ENCODE data around the gene KIN.
"Not testable (repeated sequence)": the region's sequence is repeated elsewhere in the genome, so short reads cannot be mapped to it uniquely, and the experiment has no call there.

KIN gene

DNA sequence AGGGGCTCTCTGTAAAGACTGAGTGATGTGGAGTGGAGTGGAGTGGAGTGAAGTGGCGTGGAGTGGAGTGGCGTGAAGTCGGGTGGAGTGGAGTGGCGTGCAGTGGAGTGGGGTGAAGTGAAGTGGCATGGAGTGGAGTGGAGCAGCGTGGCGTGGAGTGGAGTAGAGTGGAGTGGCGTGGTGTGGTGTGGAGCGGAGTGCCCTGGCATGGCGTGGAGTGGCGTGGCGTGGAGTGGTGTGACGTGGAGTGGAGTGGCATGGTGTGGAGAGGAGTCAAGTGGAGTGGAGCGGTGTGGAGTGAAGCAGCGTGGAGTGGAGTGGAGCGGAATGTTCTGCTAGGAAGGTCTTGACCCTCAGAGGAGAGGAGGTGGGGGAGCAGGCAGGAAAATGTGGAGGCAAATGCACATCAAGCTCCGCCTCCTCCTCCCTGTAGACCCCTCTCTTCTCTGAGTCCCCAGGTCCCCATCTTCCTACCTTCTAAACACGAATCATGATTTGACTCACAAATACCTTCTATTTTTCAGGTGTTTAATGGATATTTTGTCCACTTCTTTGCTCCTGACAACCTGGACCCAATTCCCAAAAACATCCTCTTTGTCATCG lies 64.8 kb downstream of the KIN start:
- DNase-seq: no peak

DNA sequence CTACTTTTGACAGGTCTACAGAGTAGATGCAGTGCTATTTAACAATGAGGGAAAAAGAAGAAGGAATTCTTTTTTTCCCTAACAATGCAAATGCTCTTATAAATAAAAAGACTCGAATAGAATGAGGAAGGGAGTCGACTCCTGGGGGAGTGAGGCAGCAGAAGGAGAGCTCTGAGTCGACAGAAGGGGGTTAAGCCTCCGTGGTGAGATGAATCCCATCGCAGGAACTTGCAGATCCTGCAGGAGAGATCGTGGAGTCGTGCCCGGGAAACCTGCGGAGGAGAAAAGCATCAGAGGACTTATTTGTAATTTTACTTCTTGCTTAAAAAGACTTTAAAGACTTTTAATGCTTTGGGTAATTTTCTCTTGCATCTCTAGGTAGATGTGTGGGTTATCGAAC lies 67.3 kb downstream of the KIN start:
- no peak for DNase-seq

DNA sequence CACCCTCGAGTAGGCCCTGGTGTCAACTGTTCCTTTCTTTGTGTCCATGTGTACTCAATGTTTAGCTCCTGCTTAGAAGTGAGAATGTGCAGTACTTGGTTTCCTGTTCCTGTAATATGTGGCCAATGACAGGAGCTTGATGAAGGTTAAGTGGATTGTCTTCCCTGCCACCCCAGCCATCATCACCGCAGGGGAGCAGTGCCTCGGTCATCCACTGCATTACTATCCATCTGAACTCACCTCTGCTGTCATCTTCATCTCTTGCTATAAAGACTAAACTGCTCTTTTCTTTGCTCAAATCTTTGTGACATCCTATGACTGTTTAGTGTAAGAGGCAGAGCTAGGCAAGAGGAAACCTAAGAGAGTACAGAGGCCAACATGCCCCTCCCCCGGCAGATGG lies 69.1 kb downstream of the KIN start:
- no peak for DNase-seq

- DNase-seq: no peak
Measured at GRCh38 chr10:7717767-7718166, 70.0 kb downstream of the KIN start.

DNA sequence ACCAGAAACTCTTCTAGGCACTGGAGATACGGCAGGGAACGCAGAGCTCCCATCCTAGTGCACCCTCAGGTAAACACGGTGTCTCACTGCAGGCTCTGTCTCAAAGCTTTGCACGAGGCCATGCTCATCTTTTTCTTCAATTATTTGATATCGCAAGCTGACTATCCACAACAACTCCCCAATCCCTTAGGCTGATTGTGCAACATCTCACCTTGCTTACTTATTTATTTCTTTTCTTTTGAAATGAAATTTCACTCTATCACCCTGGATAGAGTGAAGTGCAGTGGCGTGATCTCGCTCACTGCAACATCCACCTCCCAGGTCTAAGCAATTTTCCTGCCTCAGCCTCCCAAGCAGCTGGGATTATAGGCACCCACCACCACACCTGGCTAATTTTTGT lies 72.3 kb downstream of the KIN start:
- DNase-seq: no peak

GRCh38 chr10:7711075-7711474 lies 76.7 kb downstream of the KIN start:
- DNase-seq: not testable (repeated sequence)

- DNase-seq: no peak
Measured at GRCh38 chr10:7710446-7710845, 77.3 kb downstream of the KIN start.

GRCh38 chr10:7708832-7709231 lies 79.0 kb downstream of the KIN start:
- DNase-seq: no peak

GRCh38 chr10:7707858-7708622 lies 79.8 kb downstream of the KIN start:
- no peak for DNase-seq

DNA sequence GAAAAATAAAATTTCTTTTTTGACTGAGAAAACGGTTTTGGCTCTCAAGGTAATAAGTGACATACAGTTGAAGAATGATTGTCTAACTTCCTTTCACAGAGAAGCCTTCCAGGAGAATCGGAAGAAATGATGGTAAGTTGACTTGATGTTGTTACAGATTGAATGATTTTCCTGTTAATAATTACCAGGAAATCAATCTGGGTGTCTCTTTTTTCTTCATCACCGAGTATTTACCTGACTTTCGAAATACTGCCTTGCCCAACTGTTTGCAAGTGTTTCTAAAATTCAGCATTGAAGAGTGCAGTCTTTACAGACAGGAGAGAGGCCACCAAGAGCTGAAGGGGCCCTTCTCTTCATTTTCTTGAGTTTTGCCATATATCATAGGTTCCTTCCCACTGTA lies 80.7 kb downstream of the KIN start:
- DNase-seq: no peak

GRCh38 chr10:7706534-7707073 lies 81.2 kb downstream of the KIN start:
- no peak for DNase-seq

DNA sequence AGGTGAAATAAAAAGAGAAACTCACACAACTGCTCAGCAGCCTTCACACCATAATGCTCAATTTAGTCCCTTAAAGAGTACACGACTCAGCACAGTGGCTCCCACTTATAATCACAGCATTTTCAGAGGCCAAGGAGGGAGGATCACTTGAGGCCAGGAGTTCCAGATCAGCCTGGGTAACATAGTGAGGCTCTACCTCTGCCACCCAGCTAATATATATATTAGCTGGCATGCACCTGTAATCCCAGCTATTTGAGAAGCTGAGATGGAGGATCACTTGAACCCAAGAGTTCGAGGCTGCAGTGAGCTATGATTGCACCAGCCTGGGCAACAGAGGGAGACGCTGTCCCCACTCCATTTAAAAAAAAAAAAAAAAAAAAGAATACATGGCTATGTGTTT lies 82.5 kb downstream of the KIN start:
- DNase-seq: no peak

DNA sequence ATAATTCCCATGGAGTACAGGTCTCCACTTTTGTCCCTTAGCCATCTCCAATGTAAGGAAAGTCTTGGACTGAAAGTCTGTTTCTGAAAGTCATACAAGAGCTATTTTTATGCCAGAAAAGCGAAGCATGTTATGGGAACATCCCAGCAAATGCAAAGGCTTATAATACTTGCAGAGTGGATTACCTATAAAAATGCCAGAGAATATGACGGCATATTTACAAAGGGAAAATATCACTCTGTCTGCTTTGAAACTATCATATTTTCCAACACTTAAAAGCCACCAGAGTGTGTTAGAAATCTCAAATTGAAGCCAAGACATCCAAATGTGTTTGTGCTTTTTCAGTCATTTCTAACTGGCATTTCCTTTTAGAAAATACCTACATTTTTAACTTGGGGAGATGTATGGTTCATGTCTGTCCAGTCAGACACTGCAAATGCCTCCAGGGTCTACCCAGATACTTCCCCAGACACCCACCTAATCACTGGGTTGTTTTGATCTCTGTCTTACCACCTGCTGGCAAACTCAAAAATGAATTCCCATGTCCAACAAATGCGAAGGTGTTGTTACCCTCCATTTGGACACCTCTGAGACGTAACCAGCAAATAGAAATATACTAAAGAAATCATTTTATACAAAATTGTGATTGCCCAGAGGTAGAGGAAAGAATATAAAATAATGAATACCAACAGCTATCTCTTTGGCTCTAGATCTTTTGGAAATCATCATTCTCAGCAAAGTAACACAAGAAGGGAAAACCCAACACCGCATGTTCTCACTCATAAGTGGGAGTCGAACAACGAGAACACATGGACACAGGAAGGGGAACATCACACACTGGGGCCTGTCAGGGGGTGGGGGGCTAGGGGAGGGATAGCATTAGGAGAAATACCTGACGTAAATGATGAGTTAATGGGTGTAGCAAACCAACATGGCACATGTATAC lies 83.4 kb downstream of the KIN start:
- DNase-seq: no peak

- DNase-seq: no peak
Measured at GRCh38 chr10:7703140-7703539, 84.7 kb downstream of the KIN start, which contains the start of gene ITIH2. Gene ITIH2, plus strand, starts transcription at chr10:7703316. Its CDS starts 119 bp downstream, at chr10:7703435.

GRCh38 chr10:7702288-7702812 lies 85.4 kb downstream of the KIN start:
- DNase-seq: no peak

DNA sequence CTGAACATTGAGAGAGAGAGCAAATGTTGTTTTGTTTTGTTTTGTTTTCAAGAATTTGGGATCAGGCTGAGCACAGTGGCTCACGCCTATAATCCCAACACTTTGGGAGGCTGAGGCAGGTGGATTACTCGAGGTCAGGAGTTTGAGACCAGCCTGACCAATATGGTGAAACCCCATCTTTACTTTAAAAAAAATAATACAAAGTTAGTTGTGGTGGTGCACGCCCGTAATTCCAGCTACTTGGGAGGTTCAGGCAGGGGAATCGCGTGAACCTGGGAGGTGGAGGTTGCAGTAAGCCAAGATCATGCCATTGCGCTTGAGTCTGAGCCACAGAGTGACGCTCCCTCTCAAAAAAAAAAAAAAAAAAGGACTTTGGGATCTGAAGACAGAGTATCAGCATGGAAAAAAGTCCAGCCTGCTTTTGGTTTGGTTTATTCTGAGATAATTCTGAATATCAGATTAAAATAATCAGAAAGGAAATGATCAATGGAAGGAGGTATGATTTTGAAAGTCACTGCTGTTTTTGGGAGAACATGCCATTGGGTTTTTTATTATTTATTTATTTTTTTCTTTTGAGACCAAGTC lies 86.5 kb downstream of the KIN start:
- no peak for DNase-seq
